COLO668 (cell line): ENCODE measurements around the gene SIN3A.
"Not testable (repeated sequence)": the region's sequence is repeated elsewhere in the genome, so short reads cannot be mapped to it uniquely, and the experiment has no call there.

Experiments
- DNase-seq: peaks from one replicate; lab custom pipeline; 2025; ENCODE audit not compliant: unreplicated experiment; lab: John Stamatoyannopoulos, UW

Gene SIN3A

GRCh38 chr15:75450307-75451201, 936 bp downstream of the SIN3A start:
- peak; percentile 96 for DNase-seq

- no peak for DNase-seq
Measured at GRCh38 chr15:75449585-75450306, 1.7 kb downstream of the SIN3A start.

DNA sequence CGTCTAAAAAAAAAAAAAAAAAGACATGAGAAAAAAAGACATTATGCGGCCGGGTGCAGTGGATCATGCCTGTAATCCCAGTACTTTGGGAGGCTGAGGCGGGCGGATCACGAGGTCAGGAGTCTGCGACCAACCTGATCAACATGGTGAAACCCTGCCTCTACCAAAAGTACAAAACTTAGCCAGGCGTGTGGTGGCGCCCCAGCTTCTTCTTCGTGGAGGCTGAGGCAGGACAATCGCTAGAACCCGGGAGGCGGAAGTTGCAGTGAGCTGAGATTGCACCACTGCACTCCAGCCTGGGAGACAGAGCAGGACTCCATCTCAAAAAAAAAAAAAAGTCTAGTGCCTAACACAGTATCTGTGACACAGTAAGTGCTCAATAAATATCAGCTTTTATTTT, 3.3 kb downstream of the SIN3A start:
- DNase-seq: not testable (repeated sequence)

DNA sequence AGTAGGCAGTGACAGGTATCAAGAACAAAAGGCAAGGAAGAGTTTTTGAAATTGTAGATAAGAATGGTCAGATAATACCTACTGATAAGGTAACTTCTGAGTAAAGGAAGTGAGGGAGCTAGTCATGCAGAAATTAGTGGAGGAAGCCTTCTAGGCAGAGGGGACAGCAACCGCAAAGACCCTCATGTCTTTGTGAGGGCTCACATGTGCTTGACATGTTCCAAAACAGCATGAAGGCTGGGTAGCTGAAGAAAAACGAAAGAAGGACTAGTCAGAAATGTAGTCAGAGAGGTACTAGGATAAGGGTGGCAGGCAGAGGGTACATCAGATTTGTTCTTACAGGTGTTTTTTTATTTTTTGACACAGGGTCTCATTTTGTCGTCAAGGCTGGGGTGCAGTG, 5.3 kb downstream of the SIN3A start:
- DNase-seq: no peak

DNA sequence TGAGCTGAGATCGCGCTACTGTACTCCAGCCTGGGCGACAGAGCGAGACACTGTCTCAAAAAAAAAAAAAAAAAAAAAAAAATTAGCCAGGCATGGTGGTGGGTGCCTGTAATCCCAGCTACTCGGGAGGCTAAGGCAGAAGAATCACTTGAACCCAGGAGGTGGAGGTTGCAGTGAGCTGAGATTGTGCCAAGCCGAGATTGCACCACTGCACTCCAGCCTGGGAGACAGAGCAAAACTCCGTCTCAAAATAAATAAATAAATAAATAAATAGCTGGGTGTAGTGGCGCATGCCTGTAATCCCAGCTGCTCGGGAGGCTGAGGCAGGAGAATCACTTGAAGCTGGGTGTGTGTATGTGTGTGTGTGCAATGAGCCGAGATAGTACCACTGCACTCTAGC, 6.2 kb downstream of the SIN3A start:
- not testable (repeated sequence) for DNase-seq

DNA sequence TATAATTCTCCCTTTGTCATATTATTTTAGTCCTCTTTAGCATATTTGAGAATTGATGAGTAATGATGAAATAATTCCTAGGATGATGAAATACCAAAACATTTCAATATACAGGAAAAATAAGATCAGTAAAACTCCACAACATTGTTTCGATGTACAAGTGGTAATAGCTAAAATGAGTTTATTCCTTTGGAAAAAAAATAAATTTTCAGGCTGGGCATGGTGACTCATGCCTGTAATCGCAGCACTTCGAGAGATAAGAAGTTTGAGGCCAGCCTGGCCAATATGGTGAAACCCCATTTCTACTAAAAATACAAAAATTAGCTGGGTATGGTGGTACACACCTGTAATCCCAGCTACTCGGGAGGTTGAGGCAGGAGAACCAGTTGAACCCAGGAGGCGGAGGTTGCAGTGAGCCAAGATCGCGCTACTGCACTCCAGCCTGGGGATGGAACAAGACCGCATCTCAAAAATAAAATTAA, 7.5 kb downstream of the SIN3A start:
- not testable (repeated sequence) for DNase-seq

- no peak for DNase-seq
Measured at GRCh38 chr15:75437721-75438120, 13.8 kb downstream of the SIN3A start.

DNA sequence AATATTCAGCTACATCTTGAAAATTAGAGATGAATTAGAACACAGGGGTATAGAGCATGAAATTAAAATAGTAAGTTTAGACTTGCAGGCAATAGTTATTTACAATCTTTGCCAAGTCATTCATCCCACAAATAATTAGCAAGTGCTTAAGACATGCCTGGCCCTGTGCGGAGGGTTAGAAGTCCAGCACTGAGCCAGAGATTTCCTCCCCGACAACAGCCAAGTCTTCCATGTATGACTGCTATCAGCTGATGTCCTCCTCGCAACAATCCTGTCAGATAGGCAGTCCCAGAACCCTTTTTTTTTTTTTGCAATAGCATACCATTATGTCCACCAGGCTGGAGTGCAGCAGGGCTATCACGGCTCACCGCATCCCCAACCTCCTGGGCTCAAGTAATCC, 14.6 kb downstream of the SIN3A start:
- DNase-seq: no peak

GRCh38 chr15:75431682-75432081, 19.8 kb downstream of the SIN3A start:
- no peak for DNase-seq

DNA sequence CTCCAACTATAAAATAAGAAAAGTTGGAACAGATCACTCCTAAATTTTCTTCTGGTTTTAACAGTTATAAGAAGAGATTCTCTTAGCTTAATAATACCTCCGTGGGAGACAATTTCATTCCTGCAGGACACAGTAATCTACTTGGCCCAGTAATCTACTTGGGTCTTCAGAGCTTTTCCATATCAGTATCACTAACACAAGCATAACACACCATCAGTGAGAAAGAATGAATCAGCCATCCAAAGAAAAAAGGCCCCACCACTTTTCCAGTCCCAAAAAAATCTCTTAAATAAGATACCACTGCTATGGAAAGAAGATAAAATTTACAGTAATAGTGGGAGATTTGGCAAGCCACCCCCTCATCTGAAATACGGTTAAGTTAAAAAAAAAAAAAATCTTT, 20.2 kb downstream of the SIN3A start:
- DNase-seq: no peak

- no peak for DNase-seq
Measured at GRCh38 chr15:75430259-75430658, 21.2 kb downstream of the SIN3A start.

GRCh38 chr15:75428152-75428551, 23.3 kb downstream of the SIN3A start:
- no peak for DNase-seq

- DNase-seq: no peak
Measured at GRCh38 chr15:75425966-75426500, 25.5 kb downstream of the SIN3A start.

DNA sequence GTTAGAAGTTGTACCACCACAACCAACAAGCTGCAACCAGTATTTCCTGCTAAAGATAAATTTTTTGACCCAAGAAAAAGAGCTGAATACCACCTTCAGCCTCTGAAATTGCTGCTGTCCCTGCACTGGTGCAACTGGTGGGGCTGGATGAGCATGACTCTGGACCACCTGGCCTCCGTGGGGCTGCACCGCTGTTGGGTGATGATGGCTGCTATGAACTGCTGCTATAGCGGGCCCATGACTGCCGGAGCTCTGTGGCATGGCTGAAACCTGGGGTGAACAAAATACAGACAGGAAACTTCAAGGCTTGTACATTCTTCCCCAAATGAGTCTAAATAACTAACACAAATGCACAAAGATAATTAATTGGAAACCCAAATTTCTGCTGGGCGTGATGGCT, 28.9 kb downstream of the SIN3A start:
- no peak for DNase-seq

- DNase-seq: no peak
Measured at GRCh38 chr15:75420698-75421097, 30.8 kb downstream of the SIN3A start.

- DNase-seq: no peak
Measured at GRCh38 chr15:75416584-75416983, 34.9 kb downstream of the SIN3A start.

GRCh38 chr15:75410196-75410595, 41.3 kb downstream of the SIN3A start:
- no peak for DNase-seq

DNA sequence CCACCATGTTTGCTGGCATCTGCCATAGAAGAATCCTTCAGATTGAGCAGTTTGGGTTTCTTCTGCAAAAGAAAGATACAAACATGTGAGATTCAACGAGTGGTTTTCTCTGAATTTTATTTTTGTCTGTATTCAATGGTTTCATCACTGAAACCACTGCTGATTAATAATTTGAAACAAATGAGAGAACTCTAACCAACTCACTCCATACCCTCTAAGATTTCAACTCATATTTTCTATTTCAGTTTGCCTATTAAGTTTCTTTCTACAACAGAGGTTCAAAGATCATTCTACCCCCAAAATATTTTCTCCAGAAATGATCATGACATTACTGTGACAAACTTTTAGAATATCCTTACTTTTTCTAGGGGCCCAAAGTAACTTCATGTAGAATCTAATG, 44.4 kb downstream of the SIN3A start:
- DNase-seq: no peak

- DNase-seq: no peak
Measured at GRCh38 chr15:75403892-75404291, 47.6 kb downstream of the SIN3A start.

- DNase-seq: no peak
Measured at GRCh38 chr15:75397494-75397893, 54.0 kb downstream of the SIN3A start.

GRCh38 chr15:75389791-75390382, 61.6 kb downstream of the SIN3A start:
- no peak for DNase-seq
